Measurements from ENCODE around the gene TIAM2.

TIAM2 gene

DNA sequence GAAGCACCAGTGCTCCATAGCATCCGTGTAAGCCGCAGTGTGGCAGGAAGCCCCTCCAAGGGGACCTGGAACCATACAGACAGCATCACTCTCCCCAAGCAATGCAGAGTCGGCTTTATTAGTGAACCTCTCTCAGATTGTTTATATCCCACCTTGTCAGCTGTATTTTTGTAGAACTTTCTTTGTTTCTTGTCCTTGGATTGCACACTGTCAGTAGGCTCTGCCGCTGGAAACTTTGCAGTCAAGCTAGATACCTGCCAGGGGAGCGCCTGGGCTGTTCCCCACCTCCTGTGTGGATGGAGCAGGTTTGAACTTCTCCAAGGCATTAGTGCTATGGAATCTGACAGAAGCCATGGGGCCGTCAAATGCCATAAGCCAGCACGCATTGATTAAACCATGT is 250.1 kb downstream of the TIAM2 start:
- no peak for DNase-seq

DNA sequence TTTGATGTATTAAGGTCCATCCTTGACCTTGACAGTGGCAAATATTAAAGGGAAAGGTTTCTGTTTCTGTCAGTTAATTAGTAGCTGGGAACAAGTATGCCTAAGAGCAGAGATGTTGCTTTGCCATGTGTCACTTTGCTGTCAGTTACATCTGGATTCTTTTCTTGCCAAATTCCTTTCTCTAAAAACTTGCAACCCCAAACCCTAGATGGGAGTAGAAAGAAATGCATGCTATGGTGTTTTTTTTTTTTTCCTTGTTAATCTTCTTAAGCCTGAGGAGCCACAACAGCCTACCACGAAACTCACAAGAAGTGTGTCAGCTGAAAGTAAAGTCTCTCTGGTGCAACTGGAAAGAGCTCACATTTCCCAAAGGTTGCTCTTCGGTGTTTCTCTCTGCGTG is 250.7 kb downstream of the TIAM2 start:
- DNase-seq, result no peak

DNA sequence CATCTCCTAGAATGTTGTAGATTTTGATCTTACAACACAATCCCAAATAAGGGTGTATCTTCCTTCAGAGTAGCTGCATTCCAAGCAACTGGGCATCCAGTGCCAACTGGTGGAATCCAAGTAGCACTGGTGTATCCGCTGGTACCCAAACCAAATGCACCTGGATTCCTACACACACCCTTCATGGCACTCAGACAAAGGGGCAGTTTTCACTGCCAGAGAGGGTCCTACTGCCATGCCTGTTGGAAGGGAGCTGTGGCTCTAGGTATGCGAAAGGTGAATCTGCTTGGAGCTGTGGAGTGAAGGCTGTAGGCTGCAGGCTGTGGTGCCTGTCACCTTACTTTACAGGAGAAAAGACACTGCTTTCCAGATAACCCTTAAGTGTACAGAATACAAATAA is 251.7 kb downstream of the TIAM2 start:
- no peak for DNase-seq

DNA sequence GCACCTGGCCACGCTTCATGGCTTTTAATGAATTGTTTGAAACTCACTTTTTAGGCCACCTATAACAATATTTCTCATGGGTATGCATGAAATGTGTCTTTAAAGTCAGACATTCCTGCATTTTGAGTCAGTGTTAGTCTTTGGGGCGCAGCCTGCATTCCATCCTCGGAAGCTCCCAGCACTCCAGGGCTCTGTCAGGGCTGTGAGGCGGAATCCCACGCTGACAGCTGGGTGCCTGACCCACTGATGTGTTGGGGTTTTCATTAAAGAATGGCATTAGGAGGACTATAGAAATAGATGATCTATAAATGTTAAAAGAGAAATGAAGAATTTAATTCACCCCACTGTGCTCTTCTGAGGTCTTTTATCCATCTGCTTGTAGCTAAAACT is 252.5 kb downstream of the TIAM2 start:
- DNase-seq, result no peak

DNA sequence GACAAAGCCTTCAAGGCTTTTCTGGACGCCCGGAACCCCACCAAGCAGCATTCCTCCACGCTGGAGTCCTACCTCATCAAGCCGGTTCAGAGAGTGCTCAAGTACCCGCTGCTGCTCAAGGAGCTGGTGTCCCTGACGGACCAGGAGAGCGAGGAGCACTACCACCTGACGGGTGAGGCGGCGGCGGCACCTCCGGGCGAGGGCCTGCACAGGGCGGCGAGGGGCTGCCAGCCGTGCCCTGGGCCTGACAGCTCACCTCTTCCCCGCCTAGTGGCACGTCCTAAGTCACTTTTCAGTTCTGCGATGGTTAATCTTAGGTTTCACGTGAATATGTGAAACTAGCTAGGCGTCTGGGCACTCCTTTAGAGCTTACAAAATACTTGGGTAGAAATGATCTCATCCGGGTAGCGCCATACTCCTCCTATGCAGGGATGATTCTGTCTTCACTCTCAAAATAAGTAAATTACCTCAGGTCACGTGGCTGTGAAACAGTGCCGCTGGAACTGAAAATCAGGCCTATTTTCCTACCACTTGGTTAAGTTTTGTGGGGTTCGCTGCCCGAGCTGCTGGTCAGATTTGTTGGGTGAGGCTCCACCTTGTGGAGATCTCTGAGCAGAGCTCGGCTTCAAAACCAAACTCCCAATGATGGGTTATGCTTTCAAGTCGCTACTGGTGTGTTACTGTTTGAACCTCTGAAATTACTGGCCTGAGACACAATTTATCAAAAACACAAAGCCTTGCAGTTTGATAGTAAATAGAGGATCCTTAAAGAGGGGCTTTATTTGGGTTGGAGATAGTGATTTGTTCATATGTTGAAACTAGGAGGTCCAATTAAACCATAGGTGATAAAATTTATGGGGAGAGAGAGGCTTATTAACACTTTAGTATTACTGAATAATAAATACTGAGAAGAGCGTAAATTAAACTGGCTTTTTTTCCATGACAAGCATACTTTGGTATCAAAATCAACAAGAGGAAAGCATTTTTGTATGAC is 253.2 kb downstream of the TIAM2 start:
- no peak for DNase-seq

DNA sequence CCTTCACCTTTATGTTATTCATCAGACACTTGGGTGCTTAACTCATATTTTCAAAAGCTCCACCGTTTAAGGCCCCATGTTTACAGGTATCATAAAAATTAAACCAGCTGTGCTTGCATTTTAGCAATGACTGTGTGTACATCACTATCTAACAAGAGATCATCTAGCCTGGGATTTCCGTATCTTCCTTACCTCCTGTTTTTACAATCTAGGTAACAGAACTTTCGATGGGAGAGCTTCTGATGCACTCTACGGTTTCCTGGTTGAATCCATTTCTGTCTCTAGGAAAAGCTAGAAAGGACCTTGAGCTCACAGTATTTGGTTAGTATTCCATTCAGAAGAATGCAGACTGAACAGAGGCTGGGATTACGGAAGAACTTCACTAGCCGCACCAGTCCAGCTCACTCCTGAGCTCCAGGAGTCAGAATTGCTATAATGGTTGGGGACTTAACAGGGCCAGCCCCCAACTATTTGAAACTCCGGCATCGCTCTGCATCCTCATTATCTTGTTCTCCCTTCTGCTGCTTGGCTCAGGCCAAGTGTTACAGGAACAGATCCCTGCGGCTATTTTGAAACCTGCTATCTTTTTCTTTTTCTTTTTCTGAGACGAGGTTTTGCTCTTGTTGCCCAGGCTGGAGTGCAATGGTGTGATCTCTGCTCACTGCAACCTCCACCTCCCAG is 255.7 kb downstream of the TIAM2 start:
- DNase-seq, result no peak

DNA sequence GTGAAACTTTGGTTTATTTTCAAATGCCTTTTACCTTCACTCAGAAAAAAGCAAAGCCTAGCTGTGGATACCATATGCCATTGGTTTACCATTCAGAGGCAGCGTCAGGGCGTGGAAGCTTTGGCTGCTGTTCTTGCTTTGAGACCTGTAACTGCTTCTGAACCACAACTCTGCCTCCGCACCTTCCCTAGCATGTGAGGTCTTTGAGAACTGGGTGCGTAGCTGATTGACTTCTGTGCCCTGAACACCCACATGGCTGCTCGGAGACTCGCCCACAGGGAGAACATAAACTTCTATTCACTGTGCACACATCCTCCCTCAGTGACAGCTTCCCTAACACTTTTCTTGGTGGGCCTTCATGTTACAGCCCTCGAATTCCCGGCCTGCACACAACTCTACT is 257.5 kb downstream of the TIAM2 start:
- no peak for DNase-seq

DNA sequence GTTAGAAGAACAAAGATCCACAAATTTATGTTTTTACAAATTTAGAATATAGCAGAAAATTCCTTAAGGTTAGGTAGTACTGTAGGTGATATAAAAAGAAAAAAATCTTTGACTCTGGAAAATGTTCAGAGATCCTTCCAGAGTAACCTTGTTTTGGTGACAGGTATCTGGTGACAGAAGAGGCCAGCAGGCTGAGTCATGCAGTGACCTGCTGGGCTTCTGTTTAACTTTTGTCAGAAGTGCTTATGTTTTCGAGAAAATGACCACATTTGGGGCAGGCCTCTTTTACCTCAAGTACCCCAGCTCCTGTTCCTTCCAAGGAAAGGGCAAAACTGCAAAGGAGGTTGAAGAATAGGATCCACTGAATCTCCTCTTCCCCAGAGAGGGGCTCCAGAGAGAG is 258.2 kb downstream of the TIAM2 start:
- DNase-seq, result no peak

DNA sequence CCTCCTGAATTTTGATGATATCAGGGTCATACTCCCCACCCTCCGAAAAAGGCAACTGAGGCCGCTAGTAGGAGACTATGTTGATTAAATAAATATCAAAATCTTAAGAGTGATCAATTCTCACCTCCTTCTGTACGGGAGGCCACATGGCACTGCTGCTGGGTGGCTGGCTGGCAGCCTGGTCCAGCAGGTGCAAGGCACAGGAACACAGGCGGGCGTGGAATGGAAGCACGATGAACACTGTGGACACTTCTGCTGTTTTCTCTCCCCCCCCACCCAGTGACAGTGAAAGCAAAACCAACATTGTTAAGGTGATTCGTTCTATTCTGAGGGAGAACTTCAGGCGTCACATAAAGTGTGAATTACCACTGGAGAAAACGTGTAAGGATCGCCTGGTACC is 259.0 kb downstream of the TIAM2 start:
- DNase-seq, result no peak

DNA sequence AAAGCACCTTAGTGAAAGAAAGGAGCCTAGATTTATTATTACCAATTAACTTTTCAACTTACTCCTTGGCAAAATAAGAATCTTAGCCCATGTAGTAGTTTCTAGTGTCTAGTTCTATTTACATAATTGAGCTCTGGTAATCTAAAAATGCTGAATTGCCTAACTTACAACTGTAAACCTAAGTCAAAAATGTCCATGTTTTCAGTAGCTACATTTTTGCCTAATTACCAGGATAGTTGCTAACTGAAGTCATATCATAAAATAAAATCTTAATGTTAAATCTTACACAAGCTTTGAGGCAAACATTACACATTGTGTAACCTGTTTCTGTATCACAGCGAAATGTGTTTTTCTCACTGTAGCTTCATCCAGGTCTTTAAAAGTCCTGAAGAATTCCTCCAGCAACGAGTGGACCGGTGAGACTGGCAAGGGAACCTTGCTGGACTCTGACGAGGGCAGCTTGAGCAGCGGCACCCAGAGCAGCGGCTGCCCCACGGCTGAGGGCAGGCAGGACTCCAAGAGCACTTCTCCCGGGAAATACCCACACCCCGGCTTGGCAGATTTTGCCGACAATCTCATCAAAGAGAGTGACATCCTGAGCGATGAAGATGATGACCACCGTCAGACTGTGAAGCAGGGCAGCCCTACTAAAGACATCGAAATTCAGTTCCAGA is 261.1 kb downstream of the TIAM2 start:
- no peak for DNase-seq

DNA sequence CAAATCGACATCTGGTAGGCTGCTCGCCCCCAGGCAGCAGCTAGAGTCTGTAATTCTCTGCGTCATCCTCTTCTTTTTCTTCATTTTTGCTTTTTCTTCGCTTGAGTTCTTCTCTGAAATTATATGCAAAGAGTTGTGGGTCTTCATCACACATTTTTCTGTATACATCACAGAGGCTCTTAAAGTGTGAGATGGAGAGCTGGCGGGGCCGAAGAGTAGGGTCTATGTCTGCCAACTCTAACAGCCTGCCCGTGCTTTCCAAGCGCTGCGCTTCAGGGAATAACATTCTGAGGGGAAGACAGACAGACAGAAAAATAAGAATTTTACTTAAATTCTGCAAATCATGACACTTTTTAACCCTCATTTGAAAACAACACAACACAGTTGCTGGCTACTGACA is 262.7 kb downstream of the TIAM2 start:
- DNase-seq, result no peak

DNA sequence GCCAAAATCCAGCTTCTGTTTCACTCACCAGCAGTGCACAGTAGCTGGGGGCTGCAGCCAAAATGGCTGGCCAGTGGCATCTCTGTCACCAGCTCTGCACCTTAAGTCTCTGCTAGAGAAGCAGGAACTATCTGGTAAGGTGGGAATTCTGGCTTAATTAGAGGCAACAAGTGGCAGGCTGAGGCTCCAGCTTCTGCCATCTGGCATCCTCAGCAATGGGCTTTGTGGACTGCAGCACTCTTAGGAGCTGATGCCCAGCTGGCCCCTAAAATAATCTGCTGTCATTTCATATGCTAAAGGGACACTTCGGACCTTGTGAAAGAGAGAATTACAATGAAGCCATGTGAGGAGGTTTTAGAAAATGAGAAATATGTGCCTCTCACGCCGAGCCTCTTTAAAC is 264.1 kb downstream of the TIAM2 start:
- no peak for DNase-seq

DNA sequence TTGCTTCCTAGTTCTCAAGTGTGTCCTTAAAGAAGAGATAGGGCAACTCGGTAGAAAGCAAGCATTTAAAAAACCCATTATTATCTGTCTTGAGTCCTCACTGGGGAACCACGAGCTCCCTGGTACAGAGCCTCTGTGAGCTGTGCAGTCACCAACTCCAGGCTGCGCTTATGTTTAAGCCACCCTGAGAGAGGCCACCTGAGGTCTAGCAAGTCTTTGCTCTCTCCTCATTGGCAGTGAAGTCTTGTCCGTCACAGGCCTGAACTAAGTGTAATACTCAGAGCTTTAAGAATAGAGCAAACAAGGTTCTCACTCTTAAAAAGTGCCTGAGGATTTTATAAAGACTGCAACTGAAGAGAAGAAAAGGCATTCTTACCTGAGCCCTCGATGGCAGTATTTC is 264.8 kb downstream of the TIAM2 start:
- no peak for DNase-seq

DNA sequence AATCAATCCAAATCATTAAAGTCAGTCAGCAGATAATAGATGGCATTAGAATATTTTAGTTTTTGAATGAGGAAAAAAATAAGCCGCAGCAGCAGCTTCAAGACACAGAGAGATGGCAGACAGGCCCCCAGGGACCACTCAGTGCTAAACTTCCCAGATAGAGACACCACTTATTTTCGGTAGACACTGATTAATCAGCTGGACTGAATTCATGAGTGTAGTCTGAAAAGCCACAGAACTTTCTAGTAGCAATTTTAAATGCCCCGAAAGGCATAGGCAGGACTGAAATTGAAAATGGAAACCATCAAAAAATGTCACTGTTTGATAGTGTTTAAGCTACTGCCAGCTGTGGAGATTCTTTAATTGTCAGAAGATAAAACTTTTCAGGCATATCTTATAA is 265.6 kb downstream of the TIAM2 start:
- no peak for DNase-seq

DNA sequence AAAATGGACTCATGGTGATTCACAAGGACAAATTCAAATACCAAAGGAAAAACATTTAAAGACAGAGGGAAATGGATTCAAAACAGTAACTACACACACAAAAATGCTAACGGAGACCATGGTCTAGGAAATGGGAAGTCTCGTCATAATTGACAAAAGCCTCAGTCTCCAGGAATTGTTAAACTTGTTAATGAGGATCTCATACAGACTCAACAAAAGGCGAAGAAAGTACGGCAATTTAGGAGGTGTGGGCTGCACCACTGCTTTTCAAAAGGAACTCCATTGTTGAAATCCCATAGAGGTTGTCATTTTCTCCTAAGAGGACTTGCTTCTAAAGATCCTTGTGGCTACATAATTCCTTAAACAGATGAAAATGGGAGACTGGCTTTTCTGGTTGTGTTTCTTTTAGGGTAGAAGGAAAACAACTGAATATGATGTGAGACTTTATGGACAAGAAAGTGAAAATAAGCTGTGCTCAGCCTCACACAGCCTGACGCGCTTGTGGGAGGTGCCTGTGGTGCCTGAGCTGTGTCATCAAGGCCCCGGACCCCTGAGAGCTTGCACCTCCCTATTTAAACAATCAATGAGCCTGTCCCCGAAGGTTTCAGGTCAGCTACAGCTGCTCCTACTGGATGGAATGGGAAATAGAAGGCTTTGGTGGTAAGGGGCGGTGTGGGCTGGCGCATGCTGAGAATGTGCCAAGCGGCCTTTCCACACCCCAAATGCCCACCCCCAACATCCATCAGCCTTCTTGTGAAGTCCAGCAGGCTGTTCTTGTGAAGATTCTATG is 266.2 kb downstream of the TIAM2 start:
- DNase-seq, result no peak

DNA sequence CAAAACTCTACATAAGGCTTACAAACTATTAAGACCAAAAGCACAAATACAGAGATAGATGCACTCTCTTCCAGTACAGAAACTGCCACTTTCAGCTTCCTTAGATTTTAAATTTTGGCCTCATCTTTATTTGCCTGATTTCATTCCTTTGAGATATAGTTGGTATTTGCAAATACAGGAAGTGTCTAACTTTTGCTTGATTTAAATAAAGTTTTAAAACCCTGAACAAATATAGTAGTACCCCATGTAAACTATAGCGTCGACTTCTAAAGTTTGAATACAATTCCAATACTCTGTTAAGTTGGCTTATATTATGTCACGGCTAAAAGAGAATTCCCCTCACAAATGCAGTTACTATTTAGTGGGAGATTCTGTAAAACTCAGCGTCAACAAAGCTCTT is 267.5 kb downstream of the TIAM2 start:
- DNase-seq, result no peak

DNA sequence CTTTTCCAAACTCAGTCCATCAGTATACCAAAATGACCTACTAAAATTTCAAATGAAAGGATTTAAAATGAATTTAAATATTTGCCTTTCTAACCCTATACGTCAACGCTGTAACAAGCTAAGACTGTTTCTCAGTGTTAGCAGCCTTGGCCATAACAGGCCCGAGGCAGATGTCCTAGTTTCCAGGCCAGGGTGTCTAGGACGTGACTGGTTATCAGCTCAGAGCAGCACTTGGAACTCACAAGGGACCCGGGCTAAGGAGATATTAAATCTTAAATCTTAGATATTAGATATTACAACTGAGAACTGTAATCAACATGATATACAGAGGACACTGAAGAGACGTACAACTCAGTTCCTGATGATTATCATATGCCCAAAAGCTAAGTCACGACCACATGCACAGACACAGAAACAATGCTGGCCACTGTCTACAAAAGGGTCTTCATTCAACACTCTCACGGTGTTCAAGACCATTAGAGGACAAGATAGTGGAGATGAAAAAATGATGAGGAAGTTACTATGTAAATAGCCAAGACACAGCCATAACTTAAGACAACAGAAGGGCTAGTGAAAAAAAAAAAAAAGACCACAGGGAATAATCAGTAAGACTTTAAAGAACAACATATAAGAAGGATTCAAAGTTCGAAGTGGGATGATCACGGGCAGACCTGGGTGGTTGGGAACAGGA is 268.4 kb downstream of the TIAM2 start, which contains the start of gene CLDN20:
TSS of gene CLDN20 (plus strand) at position 641 of the 691 bp plus-strand sequence. CDS start 11,707 bp downstream, outside the sequence.
- no peak for DNase-seq

DNA sequence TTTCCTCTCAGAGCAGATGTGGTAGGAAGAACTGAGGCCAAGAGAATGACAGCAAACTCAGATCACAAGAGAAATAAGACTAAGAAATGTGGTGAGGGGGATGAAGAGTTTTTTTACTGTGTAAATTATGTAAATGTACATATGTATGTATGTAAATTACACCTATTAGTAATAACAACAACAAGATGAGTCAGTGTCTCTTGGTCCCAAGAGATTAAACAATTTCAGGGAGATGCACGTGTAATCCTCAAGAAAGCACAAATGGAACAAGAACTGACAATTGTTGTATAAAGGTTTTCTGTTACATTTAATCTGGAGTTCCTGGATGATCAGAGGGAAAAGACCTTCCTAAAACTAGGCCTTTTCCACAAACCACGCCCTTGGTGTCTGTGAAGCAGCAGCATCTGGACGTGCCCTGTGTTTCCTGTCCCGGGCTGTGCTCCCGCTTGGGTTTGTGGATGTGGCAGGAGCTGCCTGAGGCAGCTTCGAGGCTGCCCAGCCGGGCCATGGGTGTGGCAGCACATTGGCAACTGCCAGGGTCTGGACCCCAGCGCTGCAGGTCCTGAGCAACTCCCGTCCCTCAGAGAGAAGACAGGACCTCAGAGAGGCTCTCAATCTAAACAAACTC is 269.7 kb downstream of the TIAM2 start:
- DNase-seq, result no peak

DNA sequence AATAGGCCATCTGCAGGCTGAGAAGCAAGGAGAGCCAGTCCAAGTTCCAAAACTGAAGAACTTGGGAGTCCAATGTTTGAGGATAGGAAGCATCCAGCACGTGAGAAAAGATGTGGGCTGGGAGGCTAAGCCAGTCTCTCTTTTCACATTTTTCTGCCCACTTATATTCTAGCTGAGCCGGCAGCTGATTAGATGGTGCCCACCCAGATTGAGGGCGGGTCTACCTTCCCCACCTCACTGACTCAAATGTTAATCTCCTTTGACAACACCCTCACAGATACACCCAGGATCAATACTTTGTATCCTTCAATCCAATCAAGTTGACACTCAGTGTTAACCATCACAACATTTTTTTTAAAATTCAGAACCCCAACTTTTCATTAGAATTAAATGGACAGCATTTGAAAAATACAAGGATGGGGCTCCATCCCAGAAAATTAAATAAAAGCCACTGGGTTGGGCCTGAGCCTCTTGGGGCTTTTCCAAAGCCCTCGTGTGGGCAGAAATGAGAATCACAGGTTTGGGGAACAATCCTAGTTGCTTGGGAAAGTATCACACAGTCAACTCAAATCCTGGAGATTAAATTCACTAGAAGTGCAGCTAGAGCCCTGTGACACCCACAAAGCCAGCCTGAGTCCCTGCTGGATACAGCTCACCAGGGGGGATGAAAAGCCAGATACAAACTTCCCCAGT is 270.9 kb downstream of the TIAM2 start:
- DNase-seq, result no peak

DNA sequence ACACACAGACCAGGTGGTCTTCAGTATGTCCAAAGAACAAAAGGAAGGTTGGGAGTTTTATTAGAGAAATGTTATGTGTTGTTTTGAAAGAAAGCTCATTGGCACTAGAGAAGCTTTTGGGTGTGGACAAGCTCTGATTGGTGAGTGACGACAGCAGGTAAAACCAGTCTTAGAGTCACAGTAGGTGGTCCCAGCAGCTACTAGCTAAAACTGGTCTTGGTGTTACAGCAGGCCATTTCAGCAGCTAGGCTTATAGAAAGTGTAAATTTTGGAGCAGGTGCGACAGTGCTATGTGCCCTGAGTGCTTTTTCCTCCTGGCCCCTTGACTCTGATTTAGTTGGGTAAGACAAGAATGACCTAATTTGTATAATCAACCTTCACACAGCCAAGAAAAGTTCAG is 272.3 kb downstream of the TIAM2 start:
- DNase-seq, result no peak

Measured in GF-D8 (cell line).